ENCODE measurements around the gene UGT2B15.
"Not testable (repeated sequence)": the region's sequence is repeated elsewhere in the genome, so short reads cannot be mapped to it uniquely, and the experiment has no call there.

UGT2B15 gene

GRCh38 chr4:68662836-68663574 is 7.4 kb downstream of the UGT2B15 start:
- H3K4me2 ChIP-seq; H2AFZ ChIP-seq (ENCODE audit: low read depth); H3K4me3 ChIP-seq (IDR thresholded peaks at IDR 0.05; ENCODE audit: insufficient read depth, low read depth, low read length); H4K20me1 ChIP-seq (ENCODE audit: insufficient read depth); H3K27ac ChIP-seq; H3K79me2 ChIP-seq (ENCODE audit: insufficient read depth, low read depth); H3K9ac ChIP-seq; H3K36me3 ChIP-seq (ENCODE audit: insufficient read depth); H3K4me1 ChIP-seq (ENCODE audit: low read depth, poor library complexity, severe bottlenecking); H3K27me3 ChIP-seq (ENCODE audit: insufficient read depth, low read depth): not testable (repeated sequence)

DNA sequence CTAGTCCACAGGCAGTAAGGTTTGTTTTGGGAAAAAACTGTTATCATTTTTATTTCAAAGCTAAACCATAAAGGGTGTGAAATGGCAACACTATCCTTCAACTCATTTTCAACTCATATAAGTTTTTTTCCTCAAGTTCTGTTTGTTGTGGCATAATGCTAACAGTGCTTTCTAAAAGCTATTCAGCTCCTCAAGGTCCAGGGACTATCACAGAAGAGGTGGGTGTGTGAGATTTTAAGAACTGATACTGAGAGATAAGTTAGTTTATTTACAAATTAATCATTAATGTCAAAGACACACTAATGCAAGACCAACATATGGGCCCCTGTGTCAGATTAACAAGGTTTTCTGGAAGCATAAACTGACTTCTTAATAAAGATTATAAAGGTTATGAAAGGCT is 11.8 kb downstream of the UGT2B15 start:
- TF ChIP-seq CTCF (conservative IDR thresholded peaks at IDR 0.05; ENCODE audit: low read depth, low read length): no peak
- H3K4me2 ChIP-seq: no peak overlapping the region
- no peak overlapping the region for H3K4me3 ChIP-seq (IDR thresholded peaks at IDR 0.05; ENCODE audit: insufficient read depth, low read depth, low read length)
- no peak overlapping the region for H3K27ac ChIP-seq
- H3K9ac ChIP-seq: no peak overlapping the region
- H2AFZ ChIP-seq (ENCODE audit: low read depth): no peak overlapping the region
- no peaks in the 10 kb centered on the region for H4K20me1 ChIP-seq (ENCODE audit: insufficient read depth)
- H3K36me3 ChIP-seq (ENCODE audit: insufficient read depth): no peaks in the 10 kb centered on the region
- no peaks in the 10 kb centered on the region for H3K27me3 ChIP-seq (ENCODE audit: insufficient read depth, low read depth)
- peaks cover 20% of the 10 kb centered on the region for H3K4me1 ChIP-seq (ENCODE audit: low read depth, poor library complexity, severe bottlenecking)
- H3K79me2 ChIP-seq (ENCODE audit: insufficient read depth, low read depth): no peaks in the 10 kb centered on the region

GRCh38 chr4:68657022-68657594 is 13.3 kb downstream of the UGT2B15 start:
- peaks cover 20% of the 10 kb centered on the region for H3K4me1 ChIP-seq (ENCODE audit: low read depth, poor library complexity, severe bottlenecking)
- H3K27me3 ChIP-seq (ENCODE audit: insufficient read depth, low read depth); H4K20me1 ChIP-seq (ENCODE audit: insufficient read depth); H3K4me3 ChIP-seq (IDR thresholded peaks at IDR 0.05; ENCODE audit: insufficient read depth, low read depth, low read length); H3K36me3 ChIP-seq (ENCODE audit: insufficient read depth); H3K9ac ChIP-seq; H3K79me2 ChIP-seq (ENCODE audit: insufficient read depth, low read depth): not testable (repeated sequence)
- peak overlapping the region; percentile 11; the same call in 1 of the 2 replicates for H3K4me2 ChIP-seq
- peak overlapping the region; percentile 25; the same call in 1 of the 2 replicates for H3K27ac ChIP-seq
- peak overlapping the region; percentile 28; the same call in 1 of the 2 replicates for H2AFZ ChIP-seq (ENCODE audit: low read depth)

- H3K36me3 ChIP-seq (ENCODE audit: insufficient read depth); H3K4me3 ChIP-seq (IDR thresholded peaks at IDR 0.05; ENCODE audit: insufficient read depth, low read depth, low read length); H4K20me1 ChIP-seq (ENCODE audit: insufficient read depth); H3K27me3 ChIP-seq (ENCODE audit: insufficient read depth, low read depth); H3K79me2 ChIP-seq (ENCODE audit: insufficient read depth, low read depth); H3K9ac ChIP-seq: not testable (repeated sequence)
- Histone ChIP-seq H3K4me1 (ENCODE audit: low read depth, poor library complexity, severe bottlenecking) (peaks cover 20% of the 10 kb centered on the region), H3K27ac (peak overlapping the region; percentile 25; the same call in 1 of the 2 replicates), H2AFZ (ENCODE audit: low read depth) (peak overlapping the region; percentile 28; the same call in 1 of the 2 replicates), H3K4me2 (peak overlapping the region; percentile 3; the same call in 1 of the 2 replicates)
These were observed 13.9 kb downstream of the UGT2B15 start for GRCh38 chr4:68656445-68656973.

- H3K4me1 ChIP-seq (ENCODE audit: low read depth, poor library complexity, severe bottlenecking): peaks cover 20% of the 10 kb centered on the region
- H3K27me3 ChIP-seq (ENCODE audit: insufficient read depth, low read depth): no peaks in the 10 kb centered on the region; the same call in 1 of the 2 replicates
- no peak overlapping the region for H2AFZ ChIP-seq (ENCODE audit: low read depth)
- H3K36me3 ChIP-seq (ENCODE audit: insufficient read depth): no peaks in the 10 kb centered on the region
- no peaks in the 10 kb centered on the region for H3K79me2 ChIP-seq (ENCODE audit: insufficient read depth, low read depth)
- H4K20me1 ChIP-seq (ENCODE audit: insufficient read depth): no peaks in the 10 kb centered on the region
- TF ChIP-seq CTCF (conservative IDR thresholded peaks at IDR 0.05; ENCODE audit: low read depth, low read length): no peak
- H3K27ac ChIP-seq: no peak overlapping the region
- H3K4me3 ChIP-seq (IDR thresholded peaks at IDR 0.05; ENCODE audit: insufficient read depth, low read depth, low read length): no peak overlapping the region
- H3K9ac ChIP-seq: no peak overlapping the region
- H3K4me2 ChIP-seq: no peak overlapping the region
These were observed 14.5 kb downstream of the UGT2B15 start for GRCh38 chr4:68655764-68656444.

All from KMS-11 (cell line).